Upper lobe of left lung (tissue), 4 donors: Measurements from ENCODE around the gene TP73.

Experiments used
- POLR2A ChIP-seq, 4 donors: fragments of 450-650 bp; IDR thresholded peaks; one replicate each; pipeline ENCODE4 v1.5.1; 2016 to 2017; ENCODE audit warnings: antibody characterized with exemption in 4 of 4, mild to moderate bottlenecking in 2 of 4
- POLR2AphosphoS5 ChIP-seq, 2 donors: sonication (generic); formaldehyde crosslinking; IDR thresholded peaks; one replicate each; pipeline ENCODE4 v1.5.1; 2017; ENCODE audit warnings: antibody characterized with exemption in 2 of 2
- TF ChIP-seq, protein P1 (sequence below), 6 experiments: fragments of 450-650 bp in 4 of 6; fragments of 200-600 bp in 2 of 6; sonication (generic) in 2 of 6; IDR thresholded peaks; one replicate each; pipeline ENCODE4 v1.5.1; 2016 to 2019; ENCODE audit warnings: antibody characterized with exemption in 6 of 6

DNA sequence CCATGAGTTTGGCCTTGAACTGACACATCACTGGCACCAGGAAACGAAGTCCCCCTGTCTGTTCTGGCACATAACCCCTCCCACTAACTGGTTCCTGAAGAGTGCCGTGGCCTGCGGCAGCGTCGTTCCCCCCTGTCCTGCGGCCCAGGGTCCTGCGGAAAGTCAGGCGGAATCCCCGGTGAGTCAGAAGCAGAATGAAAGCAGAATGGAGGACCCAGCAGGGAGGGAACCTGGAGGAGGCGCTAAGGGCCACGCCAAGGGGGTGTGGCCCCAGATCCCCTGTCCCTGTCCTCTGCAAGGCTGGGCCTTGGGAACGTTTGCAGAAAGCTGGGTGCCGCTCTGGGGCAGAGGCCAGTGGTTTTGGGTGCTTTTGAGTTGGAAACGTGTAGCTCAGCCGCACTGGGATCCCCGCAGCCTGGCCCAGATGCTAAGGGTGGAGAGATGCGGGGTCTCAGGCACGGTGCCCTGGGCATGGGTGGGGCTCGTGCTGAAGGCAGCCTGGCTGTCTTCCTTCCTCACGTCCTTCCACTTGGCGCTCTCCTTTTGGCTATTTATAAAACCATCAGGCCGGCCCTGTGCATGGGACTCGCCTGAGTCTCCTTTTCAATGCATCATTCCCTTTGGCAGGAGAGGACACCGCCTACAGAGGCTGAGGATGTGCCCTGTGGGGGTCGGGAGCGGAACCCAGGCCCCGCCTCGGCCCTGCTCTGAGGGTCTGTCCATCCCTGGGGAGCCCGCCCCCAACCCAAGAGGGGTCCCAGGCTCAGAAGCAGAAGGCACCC lies 36.2 kb downstream of the TP73 start:
- TF ChIP-seq POLR2AphosphoS5 (IDR thresholded peaks at IDR 0.05) (no peak), POLR2A (IDR thresholded peaks at IDR 0.05) (no peak)
- TF ChIP-seq, protein P1, sequence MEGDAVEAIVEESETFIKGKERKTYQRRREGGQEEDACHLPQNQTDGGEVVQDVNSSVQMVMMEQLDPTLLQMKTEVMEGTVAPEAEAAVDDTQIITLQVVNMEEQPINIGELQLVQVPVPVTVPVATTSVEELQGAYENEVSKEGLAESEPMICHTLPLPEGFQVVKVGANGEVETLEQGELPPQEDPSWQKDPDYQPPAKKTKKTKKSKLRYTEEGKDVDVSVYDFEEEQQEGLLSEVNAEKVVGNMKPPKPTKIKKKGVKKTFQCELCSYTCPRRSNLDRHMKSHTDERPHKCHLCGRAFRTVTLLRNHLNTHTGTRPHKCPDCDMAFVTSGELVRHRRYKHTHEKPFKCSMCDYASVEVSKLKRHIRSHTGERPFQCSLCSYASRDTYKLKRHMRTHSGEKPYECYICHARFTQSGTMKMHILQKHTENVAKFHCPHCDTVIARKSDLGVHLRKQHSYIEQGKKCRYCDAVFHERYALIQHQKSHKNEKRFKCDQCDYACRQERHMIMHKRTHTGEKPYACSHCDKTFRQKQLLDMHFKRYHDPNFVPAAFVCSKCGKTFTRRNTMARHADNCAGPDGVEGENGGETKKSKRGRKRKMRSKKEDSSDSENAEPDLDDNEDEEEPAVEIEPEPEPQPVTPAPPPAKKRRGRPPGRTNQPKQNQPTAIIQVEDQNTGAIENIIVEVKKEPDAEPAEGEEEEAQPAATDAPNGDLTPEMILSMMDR (IDR thresholded peaks at IDR 0.05), result no peak
